GM12892 (cell line): Measurements from ENCODE around the gene KLF16.

Experiments
- POLR2A ChIP-seq: IDR thresholded peaks from 2 replicates; pipeline ENCODE4 v1.6.1; 2011; ENCODE audit warnings: low read depth, low read length, control low read depth
- POLR2AphosphoS5 ChIP-seq: IDR thresholded peaks from 2 replicates; pipeline ENCODE4 v1.6.1; 2011; ENCODE audit warnings: low read depth, low read length, control low read depth
- TAF1 ChIP-seq: IDR thresholded peaks from 2 replicates; pipeline ENCODE4 v1.6.1; 2011; ENCODE audit warnings: low read depth, mild to moderate bottlenecking, control low read depth, low read length, borderline replicate concordance

GRCh38 chr19:1823539-1824251 is 39.7 kb downstream of the KLF16 start:
- TF ChIP-seq POLR2A (no peak), POLR2AphosphoS5 (no peak), TAF1 (no peak)
